Fibroblast of lung (primary cell): Measurements from ENCODE around the gene SELENOP. TPM values are rescaled to one million over a fixed set of nuclear protein-coding genes. Genes with fewer than 3 reads are reported as not detected.

Experiments
- DNase-seq, 2 donors: peaks; one replicate each; pipeline versions ENCODE4 v3.0.0 to v3.0.0-alpha.2; 2010; ENCODE audit warnings: low read depth in 2 of 2
- H2AFZ ChIP-seq: 2 replicates; pipeline ENCODE4 v1.5.1; 2012; ENCODE audit warnings: low read length, control low read depth, inconsistent platforms
- H3K27ac ChIP-seq: 2 replicates; pipeline ENCODE4 v1.5.1; 2011; ENCODE audit warnings: low read length, control low read depth; ENCODE audit not compliant: insufficient read depth
- H3K27me3 ChIP-seq: 2 replicates; pipeline ENCODE4 v1.5.1; 2011; ENCODE audit warnings: mild to moderate bottlenecking, low read length; ENCODE audit not compliant: control insufficient read depth, insufficient read depth
- H3K36me3 ChIP-seq: 2 replicates; pipeline ENCODE4 v1.5.1; 2011; ENCODE audit warnings: low read length; ENCODE audit not compliant: control insufficient read depth, insufficient read depth
- H3K4me1 ChIP-seq: 2 replicates; pipeline ENCODE4 v1.5.1; 2011; ENCODE audit warnings: low read length; ENCODE audit not compliant: control insufficient read depth, insufficient read depth; ENCODE audit errors: extremely low read depth
- H3K4me2 ChIP-seq: 2 replicates; pipeline ENCODE4 v1.5.1; 2011; ENCODE audit warnings: low read length, control low read depth; ENCODE audit not compliant: insufficient read depth; ENCODE audit errors: extremely low read depth
- H3K4me3 ChIP-seq, 4 experiments: fragments of 200-600 bp in 1 of 4; sonication (generic) in 1 of 4; replicated peaks in 1 of 4; 2 replicates each; pipeline ENCODE4 v1.5.1; 2011 to 2016; ENCODE audit warnings: low read length in 4 of 4, low read depth in 3 of 4, mild to moderate bottlenecking in 3 of 4, control low read depth in 2 of 4, inconsistent platforms in 1 of 4, mixed read lengths in 1 of 4; ENCODE audit not compliant: insufficient read depth in 1 of 4; ENCODE audit errors: control extremely low read depth in 1 of 4
- H3K79me2 ChIP-seq: 2 replicates; pipeline ENCODE4 v1.5.1; 2012; ENCODE audit warnings: mild to moderate bottlenecking, low read length, inconsistent platforms; ENCODE audit not compliant: control insufficient read depth, insufficient read depth
- H3K9ac ChIP-seq: 2 replicates; pipeline ENCODE4 v1.5.1; 2011; ENCODE audit warnings: mild to moderate bottlenecking, low read length, control low read depth; ENCODE audit not compliant: insufficient read depth
- H3K9me3 ChIP-seq: 2 replicates; pipeline ENCODE4 v1.5.1; 2012; ENCODE audit warnings: low read depth, low read length; ENCODE audit not compliant: control insufficient read depth, insufficient read depth
- H4K20me1 ChIP-seq: 2 replicates; pipeline ENCODE4 v1.5.1; 2011; ENCODE audit warnings: low read length; ENCODE audit not compliant: control insufficient read depth, insufficient read depth; ENCODE audit errors: extremely low read depth
- EZH2 ChIP-seq: IDR thresholded peaks from 2 replicates; pipeline ENCODE4 v1.5.1; 2012; ENCODE audit warnings: low read length, control low read depth, mild to moderate bottlenecking; ENCODE audit errors: missing control alignments
- polyA plus RNA-seq, 2 donors: library from polyadenylated mRNA; depleted of rRNA in 1 of 2; stranded (reverse) in 1 of 2; unstranded in 1 of 2; fragments of >200 nt; gene quantifications; 2 replicates each; pipeline ENCODE4 v1.2.1, GENCODE V29; 2011 to 2012; ENCODE audit warnings: missing spikeins in 1 of 2
- total RNA-seq: library from RNA; depleted of rRNA; stranded (reverse); fragments of >200 nt; gene quantifications from 2 replicates; pipeline ENCODE4 v1.2.1, GENCODE V29; 2014
- TF ChIP-seq, protein P1 (sequence below), 2 donors: IDR thresholded peaks in 1 of 2; conservative IDR thresholded peaks in 1 of 2; 1 replicate in 1 of 2; 2 replicates in 1 of 2; pipeline ENCODE4 v1.5.1; 2011 to 2012; ENCODE audit warnings: low read length in 2 of 2, control low read depth in 1 of 2, inconsistent platforms in 1 of 2, low read depth in 1 of 2, mild to moderate bottlenecking in 1 of 2

Gene SELENOP
- total and polyA plus RNA-seq, 2 donors (not counting 1 experiment from before 2014, with no cell fraction given): 75.2 to 677 TPM

DNA sequence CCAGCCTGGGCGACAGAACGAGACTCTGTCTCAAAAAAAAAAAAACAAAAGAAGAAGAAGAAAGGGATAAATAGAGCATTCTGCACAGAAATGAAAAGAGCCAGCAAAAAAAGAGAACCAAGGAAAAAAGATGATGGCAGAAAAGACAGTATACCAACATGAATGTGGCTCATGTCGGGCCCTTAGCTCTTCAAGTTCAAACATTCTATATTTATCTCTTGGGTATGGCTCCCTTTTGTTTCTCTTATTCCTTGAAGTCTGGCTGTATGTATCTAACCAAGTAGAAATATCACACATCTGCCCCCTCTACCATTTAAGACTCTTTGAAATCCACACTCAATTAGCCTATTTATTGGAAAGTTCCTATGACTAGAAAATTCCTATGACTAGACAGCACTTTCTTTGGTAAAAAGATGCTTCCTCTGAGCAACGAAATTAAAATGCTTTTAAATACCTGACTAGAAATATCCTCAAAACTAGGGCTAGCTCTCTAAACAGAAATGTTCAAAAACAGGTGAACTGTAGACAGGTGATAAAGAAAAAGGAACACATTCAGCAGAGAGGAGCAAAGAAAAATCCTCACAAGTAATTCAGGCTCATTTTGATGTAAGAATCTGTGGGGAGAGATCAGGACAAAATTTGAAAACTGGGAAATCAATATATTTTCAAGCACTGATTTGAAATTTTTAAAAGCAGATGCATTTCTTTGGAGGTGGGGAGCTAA lies 2.6 kb downstream of the SELENOP start:
- H3K4me2 ChIP-seq: no peak overlapping the region
- H2AFZ ChIP-seq: no peak overlapping the region
- TF ChIP-seq, protein P1, sequence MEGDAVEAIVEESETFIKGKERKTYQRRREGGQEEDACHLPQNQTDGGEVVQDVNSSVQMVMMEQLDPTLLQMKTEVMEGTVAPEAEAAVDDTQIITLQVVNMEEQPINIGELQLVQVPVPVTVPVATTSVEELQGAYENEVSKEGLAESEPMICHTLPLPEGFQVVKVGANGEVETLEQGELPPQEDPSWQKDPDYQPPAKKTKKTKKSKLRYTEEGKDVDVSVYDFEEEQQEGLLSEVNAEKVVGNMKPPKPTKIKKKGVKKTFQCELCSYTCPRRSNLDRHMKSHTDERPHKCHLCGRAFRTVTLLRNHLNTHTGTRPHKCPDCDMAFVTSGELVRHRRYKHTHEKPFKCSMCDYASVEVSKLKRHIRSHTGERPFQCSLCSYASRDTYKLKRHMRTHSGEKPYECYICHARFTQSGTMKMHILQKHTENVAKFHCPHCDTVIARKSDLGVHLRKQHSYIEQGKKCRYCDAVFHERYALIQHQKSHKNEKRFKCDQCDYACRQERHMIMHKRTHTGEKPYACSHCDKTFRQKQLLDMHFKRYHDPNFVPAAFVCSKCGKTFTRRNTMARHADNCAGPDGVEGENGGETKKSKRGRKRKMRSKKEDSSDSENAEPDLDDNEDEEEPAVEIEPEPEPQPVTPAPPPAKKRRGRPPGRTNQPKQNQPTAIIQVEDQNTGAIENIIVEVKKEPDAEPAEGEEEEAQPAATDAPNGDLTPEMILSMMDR (conservative IDR thresholded peaks at IDR 0.05 in 1 of 2, IDR thresholded peaks at IDR 0.05 in 1 of 2; ENCODE audit: low read depth in 1 of 2, low read length in 2 of 2): no peak
- TF ChIP-seq EZH2: no peak
- H3K27me3 ChIP-seq: no peaks in the 10 kb centered on the region
- no peaks in the 10 kb centered on the region for H3K79me2 ChIP-seq
- H3K27ac ChIP-seq: no peak overlapping the region
- H3K4me3 ChIP-seq: peak overlapping the region in 2 of 4 experiments; percentile 75 to 78
- no peak for DNase-seq
- no peaks in the 10 kb centered on the region for H3K9me3 ChIP-seq
- H3K36me3 ChIP-seq: no peaks in the 10 kb centered on the region
- no peaks in the 10 kb centered on the region for H3K4me1 ChIP-seq
- no peaks in the 10 kb centered on the region for H4K20me1 ChIP-seq
- no peak overlapping the region for H3K9ac ChIP-seq

DNA sequence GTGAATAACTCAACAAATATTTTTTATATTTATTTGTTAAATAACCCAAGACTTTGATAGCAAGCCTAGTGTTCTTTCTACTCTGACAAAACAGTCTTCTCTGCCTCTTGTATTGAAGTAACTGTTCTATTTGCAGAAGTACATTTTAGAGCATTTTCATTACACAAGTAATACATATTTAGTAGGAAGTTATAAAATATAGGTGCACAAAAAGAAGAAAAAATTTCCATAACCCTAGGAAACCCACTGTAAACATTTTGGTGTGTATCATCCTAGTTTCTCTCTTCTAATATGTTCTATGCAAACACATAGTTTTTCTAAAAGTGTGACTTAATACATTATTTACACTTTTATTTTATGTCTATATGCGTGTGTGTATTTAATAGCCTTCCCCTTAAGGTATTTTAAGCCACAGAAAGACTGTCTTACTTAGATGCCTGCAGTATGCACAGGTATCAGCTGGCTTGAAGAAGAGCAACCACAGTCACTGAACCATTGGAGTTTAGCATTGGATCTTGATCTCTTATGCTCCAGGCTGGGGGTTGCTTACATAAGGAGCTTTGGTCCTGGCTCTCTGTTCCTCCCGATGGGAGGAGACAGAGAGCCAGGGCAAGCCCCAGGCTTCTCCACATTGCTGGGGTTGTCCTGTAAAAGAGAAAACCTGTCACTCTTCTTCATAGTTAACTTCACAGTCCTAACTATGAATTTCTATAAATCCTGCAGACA lies 3.8 kb downstream of the SELENOP start:
- Histone ChIP-seq H3K9me3 (no peaks in the 10 kb centered on the region), H3K4me1 (no peaks in the 10 kb centered on the region), H3K4me3 (peak overlapping the region in 1 of 4 experiments; percentile 75), H4K20me1 (no peaks in the 10 kb centered on the region), H2AFZ (no peak overlapping the region), H3K4me2 (no peak overlapping the region), H3K79me2 (no peaks in the 10 kb centered on the region), H3K27me3 (no peaks in the 10 kb centered on the region), H3K9ac (no peak overlapping the region), H3K27ac (no peak overlapping the region), H3K36me3 (no peaks in the 10 kb centered on the region)
- TF ChIP-seq, protein P1 (conservative IDR thresholded peaks at IDR 0.05 in 1 of 2, IDR thresholded peaks at IDR 0.05 in 1 of 2; ENCODE audit: low read depth in 1 of 2, low read length in 2 of 2): peak in 1 of 2 donors; percentile 14
- no peak for TF ChIP-seq EZH2
- peak in 1 of 2 donors; percentile 4 for DNase-seq

DNA sequence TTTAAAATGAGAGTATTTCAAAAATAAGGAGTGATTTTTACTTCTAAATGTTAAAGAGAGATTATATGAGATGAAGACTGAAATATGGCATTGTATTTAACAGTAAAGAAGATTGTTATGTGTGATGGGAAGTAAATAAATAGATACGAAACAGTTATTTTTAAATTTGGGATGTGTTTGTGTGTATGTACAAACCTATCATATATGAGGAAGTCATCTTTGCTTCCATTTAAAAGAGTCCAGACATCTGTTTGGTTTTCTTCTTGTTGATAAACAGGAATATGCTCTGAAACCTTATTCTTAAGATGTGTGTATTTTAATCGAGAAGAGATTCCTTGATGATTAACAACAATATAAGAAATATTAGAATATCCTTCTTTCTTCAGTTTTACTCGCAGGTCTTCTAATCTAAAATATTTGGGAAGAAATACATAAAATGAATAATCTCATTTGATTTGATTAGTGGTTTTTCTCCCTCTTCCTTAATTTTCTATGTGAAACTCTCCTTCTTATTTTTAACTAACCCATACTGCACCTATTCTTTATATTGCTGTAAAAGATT lies 4.9 kb downstream of the SELENOP start:
- H3K4me3 ChIP-seq: no peak overlapping the region
- no peaks in the 10 kb centered on the region for H4K20me1 ChIP-seq
- no peak overlapping the region for H3K9ac ChIP-seq
- no peak overlapping the region for H2AFZ ChIP-seq
- no peaks in the 10 kb centered on the region for H3K36me3 ChIP-seq
- no peaks in the 10 kb centered on the region for H3K79me2 ChIP-seq
- no peaks in the 10 kb centered on the region for H3K4me1 ChIP-seq
- no peak overlapping the region for H3K27ac ChIP-seq
- H3K4me2 ChIP-seq: no peak overlapping the region
- DNase-seq: no peak
- TF ChIP-seq, protein P1 (conservative IDR thresholded peaks at IDR 0.05 in 1 of 2, IDR thresholded peaks at IDR 0.05 in 1 of 2; ENCODE audit: low read depth in 1 of 2, low read length in 2 of 2): no peak
- no peak for TF ChIP-seq EZH2
- no peaks in the 10 kb centered on the region for H3K9me3 ChIP-seq
- H3K27me3 ChIP-seq: no peaks in the 10 kb centered on the region
